ENCODE measurements around the gene IDH3A.

DNA sequence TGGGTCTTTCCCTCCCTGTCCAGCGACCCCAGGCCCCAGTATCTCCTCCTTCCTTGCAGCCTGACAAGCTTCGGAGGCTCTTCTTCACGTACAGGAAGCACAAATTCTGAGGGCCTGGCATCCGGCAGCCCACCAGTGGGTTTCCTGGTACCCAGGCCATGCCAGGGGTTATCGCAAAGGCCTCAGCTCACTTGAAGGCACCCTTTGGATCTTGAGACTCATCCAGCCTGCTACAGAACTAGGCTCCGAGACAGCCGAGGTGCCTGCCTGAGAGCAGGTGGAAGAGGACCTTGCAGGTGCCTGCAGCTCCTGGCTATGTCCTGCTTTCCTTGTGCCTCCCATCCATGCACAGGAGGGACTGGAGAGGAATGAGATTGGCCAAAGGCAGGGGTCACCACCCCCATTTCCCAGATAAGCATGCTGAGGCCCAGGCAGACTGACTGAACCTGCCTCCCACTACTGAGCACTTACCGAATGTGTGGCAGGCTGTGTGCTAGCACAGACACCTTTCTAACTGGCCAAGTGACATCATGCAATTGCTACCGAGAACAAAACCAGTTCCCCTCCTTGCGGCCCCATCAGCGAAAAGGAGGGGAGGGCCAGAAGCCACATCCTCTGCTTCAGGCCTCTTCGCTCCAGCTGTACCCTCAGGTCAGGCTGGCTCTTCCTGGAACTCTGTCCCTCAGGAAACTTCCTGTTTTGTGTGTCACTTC lies 45.6 kb upstream of the IDH3A start:
- TF ChIP-seq CTCF (IDR thresholded peaks at IDR 0.05) (no peak), POLR2A (IDR thresholded peaks at IDR 0.05) (no peak)
